Thyroid gland (tissue), 4 donors: ENCODE measurements around the gene KLHDC8A.

Experiments
- POLR2A ChIP-seq, 2 donors: fragments of 450-650 bp; IDR thresholded peaks; one replicate each; pipeline ENCODE4 v1.6.1; 2017; ENCODE audit warnings: antibody characterized with exemption in 2 of 2, mild to moderate bottlenecking in 2 of 2, moderate library complexity in 1 of 2
- TF ChIP-seq, protein P1 (sequence below), 6 experiments: fragments of 200-600 bp in 3 of 6; fragments of 450-650 bp in 3 of 6; sonication (generic) in 3 of 6; IDR thresholded peaks; one replicate each; pipeline ENCODE4 v1.5.1; 2016 to 2019; ENCODE audit warnings: antibody characterized with exemption in 6 of 6, mild to moderate bottlenecking in 2 of 6, inconsistent platforms in 1 of 6, moderate library complexity in 1 of 6

GRCh38 chr1:205353612-205354011 is 3.1 kb downstream of the KLHDC8A start:
- TF ChIP-seq, protein P1, sequence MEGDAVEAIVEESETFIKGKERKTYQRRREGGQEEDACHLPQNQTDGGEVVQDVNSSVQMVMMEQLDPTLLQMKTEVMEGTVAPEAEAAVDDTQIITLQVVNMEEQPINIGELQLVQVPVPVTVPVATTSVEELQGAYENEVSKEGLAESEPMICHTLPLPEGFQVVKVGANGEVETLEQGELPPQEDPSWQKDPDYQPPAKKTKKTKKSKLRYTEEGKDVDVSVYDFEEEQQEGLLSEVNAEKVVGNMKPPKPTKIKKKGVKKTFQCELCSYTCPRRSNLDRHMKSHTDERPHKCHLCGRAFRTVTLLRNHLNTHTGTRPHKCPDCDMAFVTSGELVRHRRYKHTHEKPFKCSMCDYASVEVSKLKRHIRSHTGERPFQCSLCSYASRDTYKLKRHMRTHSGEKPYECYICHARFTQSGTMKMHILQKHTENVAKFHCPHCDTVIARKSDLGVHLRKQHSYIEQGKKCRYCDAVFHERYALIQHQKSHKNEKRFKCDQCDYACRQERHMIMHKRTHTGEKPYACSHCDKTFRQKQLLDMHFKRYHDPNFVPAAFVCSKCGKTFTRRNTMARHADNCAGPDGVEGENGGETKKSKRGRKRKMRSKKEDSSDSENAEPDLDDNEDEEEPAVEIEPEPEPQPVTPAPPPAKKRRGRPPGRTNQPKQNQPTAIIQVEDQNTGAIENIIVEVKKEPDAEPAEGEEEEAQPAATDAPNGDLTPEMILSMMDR (IDR thresholded peaks at IDR 0.05): no peak
- TF ChIP-seq POLR2A (IDR thresholded peaks at IDR 0.05): no peak
